ENCODE measurements around the gene LDLRAD3. TPM values are rescaled to one million over a fixed set of nuclear protein-coding genes. Genes with fewer than 3 reads are reported as not detected.
A peak's percentile ranks its signal among the peaks of the same experiment; 100 is the strongest.

The LDLRAD3 gene
- total RNA-seq, 1 experiment from 2014 or later: 15.3 TPM

DNA sequence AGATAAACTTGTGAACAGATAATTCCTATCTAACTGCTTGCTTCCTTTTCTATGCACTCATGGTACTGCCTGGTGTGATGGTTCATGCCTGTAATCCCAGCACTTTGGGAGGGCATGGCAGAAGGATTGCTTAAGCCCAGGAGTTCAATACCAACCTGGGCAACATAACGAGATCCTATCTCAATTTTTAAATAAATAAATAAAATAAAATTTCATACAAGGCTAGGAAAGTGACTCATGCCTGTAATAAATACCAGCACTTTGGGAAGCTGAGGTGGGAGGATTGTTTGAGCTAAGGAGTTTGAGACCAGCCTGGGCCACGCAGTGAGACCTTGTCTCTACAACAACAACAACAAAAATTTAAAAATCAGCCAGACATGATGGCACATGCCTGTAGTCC lies 178.8 kb downstream of the LDLRAD3 start:
- no peak overlapping the region for H3K4me3 ChIP-seq (ENCODE audit: low read length)
- intact Hi-C loops (cut with micrococcal nuclease): no loop called here
- H3F3A ChIP-seq (ENCODE audit: low read length, unreplicated experiment): no peaks in the 10 kb centered on the region
- H3K79me2 ChIP-seq (ENCODE audit: low read length): no peaks in the 10 kb centered on the region
- H4K20me1 ChIP-seq (ENCODE audit: low read length): no peaks in the 10 kb centered on the region
- DNase-seq: peak; percentile 53
- no peak overlapping the region for H2AFZ ChIP-seq (ENCODE audit: low read length)
- peaks cover 5% of the 10 kb centered on the region; the same call in 1 of the 2 replicates for H3K4me1 ChIP-seq (ENCODE audit: insufficient read depth, low read length)
- no peak overlapping the region for H3K9ac ChIP-seq (ENCODE audit: low read length)
- ChIA-PET POLR2A (ENCODE audit: unreplicated experiment) (no interaction called here), CTCF (interaction anchor here (0.6 kb wide), 1 partner anchor 11 kb away, joined by 10 read pairs; no protein-coding TSS in a partner anchor)
- TF ChIP-seq EZH2phosphoT487 (IDR thresholded peaks at IDR 0.05; ENCODE audit: borderline replicate concordance, low read length) (no peak), EZH2 (IDR thresholded peaks at IDR 0.05; ENCODE audit: low read length, unreplicated experiment) (no peak)
- TF ChIP-seq, protein P1, sequence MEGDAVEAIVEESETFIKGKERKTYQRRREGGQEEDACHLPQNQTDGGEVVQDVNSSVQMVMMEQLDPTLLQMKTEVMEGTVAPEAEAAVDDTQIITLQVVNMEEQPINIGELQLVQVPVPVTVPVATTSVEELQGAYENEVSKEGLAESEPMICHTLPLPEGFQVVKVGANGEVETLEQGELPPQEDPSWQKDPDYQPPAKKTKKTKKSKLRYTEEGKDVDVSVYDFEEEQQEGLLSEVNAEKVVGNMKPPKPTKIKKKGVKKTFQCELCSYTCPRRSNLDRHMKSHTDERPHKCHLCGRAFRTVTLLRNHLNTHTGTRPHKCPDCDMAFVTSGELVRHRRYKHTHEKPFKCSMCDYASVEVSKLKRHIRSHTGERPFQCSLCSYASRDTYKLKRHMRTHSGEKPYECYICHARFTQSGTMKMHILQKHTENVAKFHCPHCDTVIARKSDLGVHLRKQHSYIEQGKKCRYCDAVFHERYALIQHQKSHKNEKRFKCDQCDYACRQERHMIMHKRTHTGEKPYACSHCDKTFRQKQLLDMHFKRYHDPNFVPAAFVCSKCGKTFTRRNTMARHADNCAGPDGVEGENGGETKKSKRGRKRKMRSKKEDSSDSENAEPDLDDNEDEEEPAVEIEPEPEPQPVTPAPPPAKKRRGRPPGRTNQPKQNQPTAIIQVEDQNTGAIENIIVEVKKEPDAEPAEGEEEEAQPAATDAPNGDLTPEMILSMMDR (conservative IDR thresholded peaks at IDR 0.05; ENCODE audit: low read depth, low read length): no peak
- no peaks in the 10 kb centered on the region for H3K36me3 ChIP-seq (ENCODE audit: low read depth, low read length)
- no peaks in the 10 kb centered on the region for H3K9me3 ChIP-seq (ENCODE audit: low read length)
- no peaks in the 10 kb centered on the region for H3K9me2 ChIP-seq (replicated peaks; ENCODE audit: low read length)
- no TSS peak for BruUV-seq (replicated peaks)
- peak; percentile 64 for ATAC-seq
- no peak overlapping the region for H3K4me2 ChIP-seq (ENCODE audit: low read length)
- H3K27ac ChIP-seq (ENCODE audit: low read length): no peak overlapping the region
- H3K27me3 ChIP-seq (ENCODE audit: low read length): no peaks in the 10 kb centered on the region

DNA sequence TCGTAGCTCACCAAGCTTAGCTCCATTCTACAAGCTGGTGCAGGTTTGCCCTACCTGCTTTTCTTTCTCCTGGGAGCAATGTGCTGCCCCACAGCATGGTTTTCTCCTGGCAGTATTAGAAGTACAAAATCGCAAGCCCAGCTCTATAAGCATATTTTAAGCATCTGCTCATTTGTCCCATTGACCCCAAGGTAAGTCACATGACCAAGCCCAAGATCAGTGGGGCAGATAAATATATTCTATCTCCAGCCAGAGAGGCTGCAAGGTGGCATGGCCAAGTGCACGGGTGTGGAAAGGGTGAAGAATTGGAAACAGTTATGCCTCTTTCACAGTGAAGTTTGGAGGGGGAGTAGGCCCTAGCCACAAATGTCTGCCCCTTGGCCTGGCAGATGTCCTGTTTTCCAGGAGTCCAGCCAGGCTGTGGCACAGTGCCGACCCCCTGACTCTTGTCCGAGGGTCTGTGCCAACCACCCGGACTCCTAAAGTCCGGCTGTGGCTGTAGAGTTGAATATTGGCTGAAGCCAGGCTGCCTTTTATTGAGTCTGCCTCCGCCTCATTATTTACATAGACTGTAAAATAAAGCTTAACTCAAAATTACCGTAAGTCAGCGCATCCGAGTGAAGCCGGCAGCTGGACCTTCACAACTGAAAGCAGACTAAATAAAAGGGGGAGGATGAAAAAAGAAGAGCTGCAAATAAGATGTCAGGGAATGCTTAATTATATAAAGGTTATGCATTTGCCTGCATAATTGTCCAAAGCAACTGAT lies 179.7 kb downstream of the LDLRAD3 start:
- Histone ChIP-seq H3K4me2 (ENCODE audit: low read length) (no peak overlapping the region), H3K27me3 (ENCODE audit: low read length) (no peaks in the 10 kb centered on the region), H3K27ac (ENCODE audit: low read length) (no peak overlapping the region), H2AFZ (ENCODE audit: low read length) (no peak overlapping the region), H3K79me2 (ENCODE audit: low read length) (no peaks in the 10 kb centered on the region), H3K9me2 (replicated peaks; ENCODE audit: low read length) (no peaks in the 10 kb centered on the region), H3K4me3 (ENCODE audit: low read length) (no peak overlapping the region), H3K9me3 (ENCODE audit: low read length) (no peaks in the 10 kb centered on the region), H3K4me1 (ENCODE audit: insufficient read depth, low read length) (peaks cover 5% of the 10 kb centered on the region; the same call in 1 of the 2 replicates), H3F3A (ENCODE audit: low read length, unreplicated experiment) (no peaks in the 10 kb centered on the region), H4K20me1 (ENCODE audit: low read length) (no peaks in the 10 kb centered on the region), H3K36me3 (ENCODE audit: low read depth, low read length) (no peaks in the 10 kb centered on the region), H3K9ac (ENCODE audit: low read length) (no peak overlapping the region)
- TF ChIP-seq EZH2 (IDR thresholded peaks at IDR 0.05; ENCODE audit: low read length, unreplicated experiment) (no peak), EZH2phosphoT487 (IDR thresholded peaks at IDR 0.05; ENCODE audit: borderline replicate concordance, low read length) (no peak)
- TF ChIP-seq, protein P1 (conservative IDR thresholded peaks at IDR 0.05; ENCODE audit: low read depth, low read length): no peak
- no peak for DNase-seq
- ChIA-PET POLR2A (ENCODE audit: unreplicated experiment) (no interaction called here), CTCF (no interaction called here)
- no peak for ATAC-seq
- intact Hi-C loops (cut with micrococcal nuclease): no loop called here
- no TSS peak for BruUV-seq (replicated peaks)

DNA sequence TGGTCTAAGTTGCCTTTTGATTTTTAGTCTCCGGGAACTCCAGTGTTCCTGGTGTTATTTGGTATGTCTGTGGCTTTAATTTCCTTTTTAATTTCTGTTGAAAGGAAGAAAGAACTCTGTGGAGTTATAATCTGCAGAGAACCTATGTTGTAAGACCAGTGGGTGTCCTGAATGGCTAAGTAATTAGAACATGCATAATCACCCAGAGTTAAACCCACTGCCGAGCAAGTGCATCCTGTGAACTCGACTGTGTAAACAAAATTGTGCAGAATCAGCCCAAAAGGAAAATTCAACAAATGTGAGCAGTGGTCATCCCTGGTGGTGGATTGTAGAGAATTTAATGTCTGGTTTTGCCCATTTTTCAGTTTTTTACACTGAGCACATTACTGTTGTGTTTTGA lies 182.8 kb downstream of the LDLRAD3 start:
- no peak overlapping the region for H2AFZ ChIP-seq (ENCODE audit: low read length)
- TF ChIP-seq, protein P1 (conservative IDR thresholded peaks at IDR 0.05; ENCODE audit: low read depth, low read length): no peak
- no peak for TF ChIP-seq EZH2 (IDR thresholded peaks at IDR 0.05; ENCODE audit: low read length, unreplicated experiment)
- no peak for TF ChIP-seq EZH2phosphoT487 (IDR thresholded peaks at IDR 0.05; ENCODE audit: borderline replicate concordance, low read length)
- H3K4me3 ChIP-seq (ENCODE audit: low read length): no peak overlapping the region
- H3K9ac ChIP-seq (ENCODE audit: low read length): no peak overlapping the region
- POLR2A ChIA-PET (ENCODE audit: unreplicated experiment): no interaction called here
- H3K79me2 ChIP-seq (ENCODE audit: low read length): no peaks in the 10 kb centered on the region
- H3K27ac ChIP-seq (ENCODE audit: low read length): no peak overlapping the region
- intact Hi-C loops (cut with micrococcal nuclease): no loop called here
- no peaks in the 10 kb centered on the region for H3F3A ChIP-seq (ENCODE audit: low read length, unreplicated experiment)
- CTCF ChIA-PET: no interaction called here
- H3K36me3 ChIP-seq (ENCODE audit: low read depth, low read length): no peaks in the 10 kb centered on the region
- no peak overlapping the region for H3K4me2 ChIP-seq (ENCODE audit: low read length)
- no peaks in the 10 kb centered on the region for H4K20me1 ChIP-seq (ENCODE audit: low read length)
- ATAC-seq (no peak), DNase-seq (no peak)
- H3K27me3 ChIP-seq (ENCODE audit: low read length): no peaks in the 10 kb centered on the region
- no peaks in the 10 kb centered on the region for H3K9me2 ChIP-seq (replicated peaks; ENCODE audit: low read length)
- no TSS peak for BruUV-seq (replicated peaks)
- H3K9me3 ChIP-seq (ENCODE audit: low read length): no peaks in the 10 kb centered on the region
- peaks cover 8% of the 10 kb centered on the region; the same call in 1 of the 2 replicates for H3K4me1 ChIP-seq (ENCODE audit: insufficient read depth, low read length)

All from PC-3 (cell line).